ENCODE results near the gene VTI1B. TPM values are rescaled to one million over a fixed set of nuclear protein-coding genes. Genes with fewer than 3 reads are reported as not detected.

The VTI1B gene
- polyA plus RNA-seq, 2 of the 4 experiments (the other 2 are of a cell fraction) = 77.5 to 102 TPM

DNA sequence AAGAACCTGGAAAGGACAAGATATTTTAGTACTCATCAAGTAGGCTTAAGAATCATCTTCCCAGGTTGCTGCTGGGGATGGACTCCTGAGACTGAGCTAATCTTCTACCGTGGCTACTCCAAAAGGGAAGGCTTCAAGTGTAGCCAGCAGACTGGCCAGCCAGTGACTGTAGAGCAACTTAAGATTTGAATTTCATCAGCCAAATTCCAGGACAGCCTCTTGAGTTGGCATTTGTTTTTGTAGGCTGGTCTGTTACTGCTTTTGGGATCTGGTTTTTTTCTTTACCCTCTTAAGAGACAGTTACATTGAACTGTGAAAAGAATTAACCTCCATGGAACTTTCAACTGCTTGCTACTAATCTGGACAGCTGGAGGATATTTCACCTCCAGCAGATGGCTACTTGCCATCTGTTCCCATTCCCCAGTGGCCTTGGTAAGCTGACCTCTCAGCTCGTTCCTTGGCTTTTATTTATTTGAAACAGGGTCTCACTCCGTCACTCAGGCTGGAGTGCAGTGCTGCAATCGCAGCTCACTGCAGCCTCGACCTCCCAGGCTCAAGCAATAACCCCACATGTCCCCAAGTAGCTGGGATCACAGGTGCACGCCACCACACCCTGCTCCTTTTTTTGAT is 20.7 kb downstream of the VTI1B start:
- FAIRE-seq (no peak), ATAC-seq (no peak)
- H3K27ac ChIP-seq = peak overlapping the region in 1 of 2 experiments; percentile 11; a peak in 1 of 6 replicates

DNA sequence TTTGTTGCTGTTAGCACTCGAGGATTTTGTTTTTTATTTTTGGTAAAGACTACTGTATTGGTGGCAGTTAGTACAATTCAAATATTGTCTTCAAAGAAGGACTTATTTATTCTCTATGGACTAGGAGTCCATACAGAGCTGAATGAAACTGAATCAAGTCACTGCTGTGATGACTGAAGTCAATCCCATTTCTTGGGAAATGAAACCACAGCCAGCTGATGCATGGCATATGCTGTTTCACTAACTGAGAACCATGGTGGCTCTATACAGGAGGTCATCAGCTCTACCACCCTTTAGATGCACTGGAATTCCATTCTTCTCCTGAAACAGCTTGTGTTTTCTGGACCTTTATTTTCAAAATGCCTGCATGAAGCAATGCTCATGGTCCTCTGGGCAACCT is 22.2 kb downstream of the VTI1B start:
- ChIA-PET CTCF (interaction anchor here (1.1 to 3.9 kb wide), 9 partner anchors 8 to 125 kb away, joined by 3 to 15 read pairs (median 5); no protein-coding TSS in a partner anchor), POLR2A (no interaction called here)
- FAIRE-seq (no peak), ATAC-seq (no peak), DNase-seq (ENCODE audit: low read depth in 1 of 2, low spot score in 1 of 2) (no peak)
- Histone ChIP-seq H3K9me3 (no peaks in the 10 kb centered on the region), H3K4me1 (peaks cover 5% of the 10 kb centered on the region; the same call in 1 of the 3 replicates), H3K27ac (no peak overlapping the region), H3K4me2 (no peak overlapping the region), H3K4me3 (no peak overlapping the region)
- 86% methylated on average over 1 of the region's 1 CpG for WGBS (ENCODE audit: missing lambda C conversion rate)
- TF ChIP-seq RFX5 (IDR thresholded peaks at IDR 0.05) = no peak
- no peak for TF ChIP-seq ZSCAN20 (CRISPR knock-in tag; IDR thresholded peaks at IDR 0.05)
- TF ChIP-seq, protein P1, sequence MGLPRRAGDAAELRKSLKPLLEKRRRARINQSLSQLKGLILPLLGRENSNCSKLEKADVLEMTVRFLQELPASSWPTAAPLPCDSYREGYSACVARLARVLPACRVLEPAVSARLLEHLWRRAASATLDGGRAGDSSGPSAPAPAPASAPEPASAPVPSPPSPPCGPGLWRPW (IDR thresholded peaks at IDR 0.05) = no peak
- no peak for TF ChIP-seq HDAC2 (IDR thresholded peaks at IDR 0.05)
- TF ChIP-seq MAZ (IDR thresholded peaks at IDR 0.05; ENCODE audit: borderline replicate concordance, low read depth, low read length) = no peak
- no peak for TF ChIP-seq HOXA7 (CRISPR knock-in tag; IDR thresholded peaks at IDR 0.05)
- no peak for TF ChIP-seq SMC3 (IDR thresholded peaks at IDR 0.05)
- no peak for TF ChIP-seq JUNB (IDR thresholded peaks at IDR 0.05)
- TF ChIP-seq JUN (IDR thresholded peaks at IDR 0.05) = no peak
- TF ChIP-seq SREBF2 (IDR thresholded peaks at IDR 0.05) = no peak
- no peak for TF ChIP-seq CBX8 (IDR thresholded peaks at IDR 0.05)

More for the DNA sequence above, 20.7 kb downstream of the VTI1B start:
- peaks cover 5% of the 10 kb centered on the region; the same call in 1 of the 3 replicates for H3K4me1 ChIP-seq
- DNase-seq (ENCODE audit: low read depth in 1 of 2, low spot score in 1 of 2) = no peak
- no peaks in the 10 kb centered on the region for H3K9me3 ChIP-seq
- ChIA-PET CTCF (interaction anchor here (1.2 to 3.9 kb wide), 5 partner anchors 10 to 73 kb away, joined by 3 to 15 read pairs (median 5); no protein-coding TSS in a partner anchor), POLR2A (no interaction called here)
- 90% methylated on average over 6 of the region's 6 CpGs for WGBS (ENCODE audit: missing lambda C conversion rate)
- TF ChIP-seq RAD21 (conservative IDR thresholded peaks at IDR 0.05 in 1 of 2, IDR thresholded peaks at IDR 0.05 in 1 of 2) (no peak), JUN (IDR thresholded peaks at IDR 0.05) (no peak), NR3C1 (IDR thresholded peaks at IDR 0.05) (no peak), FOXS1 (CRISPR knock-in tag; IDR thresholded peaks at IDR 0.05) (no peak), ZFP36 (IDR thresholded peaks at IDR 0.05; ENCODE audit: borderline replicate concordance, partially characterized antibody) (no peak), ESRRA (IDR thresholded peaks at IDR 0.05; ENCODE audit: borderline replicate concordance, low read length) (no peak), JUNB (IDR thresholded peaks at IDR 0.05) (no peak), CBX2 (IDR thresholded peaks at IDR 0.05; ENCODE audit: borderline replicate concordance, low read depth) (no peak), HOXA7 (CRISPR knock-in tag; IDR thresholded peaks at IDR 0.05) (no peak), FOSB (CRISPR knock-in tag; IDR thresholded peaks at IDR 0.05) (no peak), FOSL2 (IDR thresholded peaks at IDR 0.05) (no peak), FOSL2 (CRISPR knock-in tag; IDR thresholded peaks at IDR 0.05) (no peak), TFCP2L1 (CRISPR knock-in tag; IDR thresholded peaks at IDR 0.05) (no peak), CHD4 (IDR thresholded peaks at IDR 0.05; ENCODE audit: borderline replicate concordance) (no peak), KDM5A (IDR thresholded peaks at IDR 0.05) (no peak), POLR2A (IDR thresholded peaks at IDR 0.05; ENCODE audit: low read length) (no peak), KDM1A (IDR thresholded peaks at IDR 0.05; ENCODE audit: low read depth) (no peak)
- TF ChIP-seq, protein P2, sequence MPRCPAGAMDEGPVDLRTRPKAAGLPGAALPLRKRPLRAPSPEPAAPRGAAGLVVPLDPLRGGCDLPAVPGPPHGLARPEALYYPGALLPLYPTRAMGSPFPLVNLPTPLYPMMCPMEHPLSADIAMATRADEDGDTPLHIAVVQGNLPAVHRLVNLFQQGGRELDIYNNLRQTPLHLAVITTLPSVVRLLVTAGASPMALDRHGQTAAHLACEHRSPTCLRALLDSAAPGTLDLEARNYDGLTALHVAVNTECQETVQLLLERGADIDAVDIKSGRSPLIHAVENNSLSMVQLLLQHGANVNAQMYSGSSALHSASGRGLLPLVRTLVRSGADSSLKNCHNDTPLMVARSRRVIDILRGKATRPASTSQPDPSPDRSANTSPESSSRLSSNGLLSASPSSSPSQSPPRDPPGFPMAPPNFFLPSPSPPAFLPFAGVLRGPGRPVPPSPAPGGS (IDR thresholded peaks at IDR 0.05) = no peak
- TF ChIP-seq, protein P3, sequence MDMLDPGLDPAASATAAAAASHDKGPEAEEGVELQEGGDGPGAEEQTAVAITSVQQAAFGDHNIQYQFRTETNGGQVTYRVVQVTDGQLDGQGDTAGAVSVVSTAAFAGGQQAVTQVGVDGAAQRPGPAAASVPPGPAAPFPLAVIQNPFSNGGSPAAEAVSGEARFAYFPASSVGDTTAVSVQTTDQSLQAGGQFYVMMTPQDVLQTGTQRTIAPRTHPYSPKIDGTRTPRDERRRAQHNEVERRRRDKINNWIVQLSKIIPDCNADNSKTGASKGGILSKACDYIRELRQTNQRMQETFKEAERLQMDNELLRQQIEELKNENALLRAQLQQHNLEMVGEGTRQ (IDR thresholded peaks at IDR 0.05) = no peak
- no peak overlapping the region for H3K4me2 ChIP-seq
- no peak overlapping the region for H3K4me3 ChIP-seq

Data from A549 (cell line).